Activated CD8-positive, alpha-beta memory T cell treated with anti-CD3 and anti-CD28 coated beads, Interleukin-2, amount 50 U/mL, for 24 hours (primary cell): Measurements from ENCODE around the gene ACOT8.
"Not testable (repeated sequence)": the region's sequence is repeated elsewhere in the genome, so short reads cannot be mapped to it uniquely, and the experiment has no call there.

Experiments
- DNase-seq: peaks from one replicate; pipeline ENCODE4 v3.0.0-alpha.2; 2020; ENCODE audit errors: extremely low read depth

ACOT8 gene

DNA sequence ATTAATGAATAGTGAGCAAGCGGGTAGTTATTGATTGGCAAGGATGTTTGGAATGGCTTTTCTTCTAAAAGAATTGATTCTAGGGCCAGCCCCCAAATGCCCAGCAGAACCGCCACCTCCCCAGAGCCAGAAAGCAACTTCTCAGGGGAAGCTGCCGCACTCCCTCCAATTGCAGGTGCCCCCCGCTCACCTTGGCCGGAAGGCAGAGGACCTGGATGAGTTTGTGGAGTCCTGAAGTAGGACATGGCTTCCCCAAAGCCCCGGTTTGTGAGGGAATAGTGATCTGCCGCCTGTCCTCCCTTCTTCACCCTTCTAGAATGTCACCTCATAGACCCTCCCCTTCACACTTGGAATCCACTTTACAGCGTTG, 30.1 kb upstream of the ACOT8 start, which contains the start of gene SPATA25:
SPATA25 (minus strand) TSS at position 277 of the 370 bp plus-strand sequence; CDS start at position 245, 32 bp downstream.
- DNase-seq = no peak

DNA sequence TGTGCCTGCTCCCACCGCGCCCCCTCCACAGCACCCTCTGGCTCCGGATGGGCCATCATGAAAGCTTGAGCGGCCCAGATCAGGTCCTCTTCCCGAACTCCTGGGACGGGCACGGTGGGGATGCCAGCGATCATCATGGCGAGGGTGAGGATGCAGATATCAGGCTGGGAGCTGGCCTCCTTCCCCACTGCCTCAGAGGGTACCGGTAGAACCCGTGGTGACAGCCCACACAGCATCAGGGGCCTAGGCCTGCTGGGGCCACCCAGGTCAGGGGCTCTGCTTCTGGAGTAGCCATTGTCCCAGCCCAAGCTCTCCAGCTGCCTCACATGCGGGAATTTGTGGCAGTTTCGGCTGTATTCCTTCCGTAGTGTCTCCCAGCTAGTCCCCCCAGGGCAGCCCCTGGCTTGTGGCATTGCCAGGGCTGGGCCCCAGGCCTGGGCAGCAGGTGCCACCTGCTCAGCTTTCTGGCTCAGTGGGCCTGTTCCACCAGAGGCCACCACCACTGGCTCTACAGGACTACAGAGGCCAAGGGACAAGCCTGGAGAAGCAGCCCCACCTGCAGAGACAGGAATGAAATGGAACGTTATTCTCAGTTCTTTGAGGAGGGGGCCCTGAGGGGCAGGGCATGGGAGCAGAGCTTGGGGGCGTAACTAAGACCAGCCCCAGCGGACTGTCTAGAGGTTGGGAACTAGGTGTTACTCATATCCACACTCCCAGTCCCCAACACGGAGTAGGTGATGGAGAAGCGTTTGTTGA, 29.6 kb upstream of the ACOT8 start:
- no peak for DNase-seq

DNA sequence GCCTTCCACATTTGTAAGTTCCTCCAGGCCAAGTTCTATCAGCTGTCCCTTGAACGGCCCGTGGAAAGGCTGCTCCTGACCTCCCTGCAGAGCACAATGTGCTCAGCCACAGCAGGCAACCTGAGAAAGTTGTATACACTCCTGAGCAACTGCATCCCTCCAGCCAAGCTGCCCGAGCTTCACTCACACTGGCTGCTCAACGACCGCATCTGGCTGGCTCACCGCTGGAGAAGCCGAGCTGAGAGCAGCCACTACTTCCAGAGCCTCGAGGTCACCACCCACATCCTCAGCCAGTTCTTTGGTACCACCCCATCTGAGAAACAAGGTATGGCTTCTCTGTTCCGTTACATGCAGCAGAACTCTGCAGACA, 25.9 kb upstream of the ACOT8 start:
- DNase-seq = no peak

DNA sequence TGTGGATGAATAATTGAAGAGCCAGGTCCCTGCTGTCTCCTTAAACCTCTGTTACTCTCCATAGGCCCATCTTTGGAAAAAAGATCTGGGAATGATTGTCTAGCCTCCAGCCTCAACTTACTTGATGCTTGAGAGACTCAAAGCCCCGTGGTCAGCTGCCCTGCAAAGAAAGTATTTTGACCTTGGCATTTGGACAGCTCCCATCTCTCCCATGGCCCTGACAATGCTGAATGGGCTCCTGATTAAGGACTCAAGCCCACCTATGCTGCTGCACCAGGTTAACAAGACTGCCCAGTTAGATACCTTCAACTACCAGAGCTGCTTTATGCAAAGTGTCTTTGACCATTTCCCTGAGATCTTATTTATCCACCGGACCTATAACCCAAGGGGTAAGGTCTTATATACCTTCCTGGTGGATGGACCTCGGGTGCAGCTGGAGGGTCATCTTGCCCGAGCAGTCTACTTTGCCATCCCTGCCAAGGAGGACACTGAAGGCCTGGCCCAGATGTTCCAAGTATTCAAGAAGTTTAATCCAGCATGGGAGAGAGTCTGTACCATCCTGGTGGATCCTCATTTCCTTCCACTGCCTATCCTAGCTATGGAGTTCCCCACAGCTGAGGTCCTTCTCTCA, 25.4 kb upstream of the ACOT8 start:
- no peak for DNase-seq

DNA sequence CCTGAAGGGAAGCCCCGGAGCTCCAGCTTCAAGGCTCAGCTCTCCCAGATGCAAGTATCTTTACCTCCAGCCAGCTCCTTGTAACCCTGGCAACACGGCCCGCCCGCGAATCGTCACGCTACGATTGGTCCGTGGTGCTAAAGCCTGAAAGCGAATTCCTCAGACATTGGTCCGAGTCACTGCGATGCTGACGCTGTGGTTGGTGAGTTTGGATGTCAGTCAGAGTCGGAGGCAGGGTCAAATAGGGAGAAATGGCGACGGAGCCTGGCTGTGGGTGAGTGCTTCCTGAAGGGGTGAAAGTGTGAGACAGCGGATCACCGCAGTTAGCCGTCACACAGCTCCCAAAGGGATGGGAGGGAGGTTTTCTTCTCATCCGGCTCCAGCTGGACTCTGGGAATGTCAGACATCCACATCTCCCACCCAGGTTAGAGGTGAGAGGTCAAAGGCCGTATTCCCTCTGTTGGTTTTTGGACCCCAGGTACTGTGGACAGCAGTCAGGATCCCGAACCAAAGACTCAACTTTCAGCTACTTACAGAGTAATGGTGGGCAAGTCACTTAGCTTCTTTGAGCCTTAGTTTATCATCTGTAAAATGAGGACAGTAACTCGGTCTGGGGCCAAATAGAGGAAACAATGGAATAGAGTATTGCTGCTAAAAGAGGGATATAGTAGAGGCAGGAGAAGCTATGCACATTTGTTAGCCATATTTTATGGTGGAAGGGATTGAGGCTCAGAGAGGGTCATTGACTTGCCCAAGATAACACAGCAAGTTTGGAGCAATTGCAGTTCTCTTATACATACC, 24.0 kb upstream of the ACOT8 start, which contains the start of gene ZSWIM1:
ZSWIM1 (plus strand) TSS at position 240 of the 801 bp plus-strand sequence. CDS start 1,366 bp downstream, outside the sequence.
- peak; percentile 97 for DNase-seq

DNA sequence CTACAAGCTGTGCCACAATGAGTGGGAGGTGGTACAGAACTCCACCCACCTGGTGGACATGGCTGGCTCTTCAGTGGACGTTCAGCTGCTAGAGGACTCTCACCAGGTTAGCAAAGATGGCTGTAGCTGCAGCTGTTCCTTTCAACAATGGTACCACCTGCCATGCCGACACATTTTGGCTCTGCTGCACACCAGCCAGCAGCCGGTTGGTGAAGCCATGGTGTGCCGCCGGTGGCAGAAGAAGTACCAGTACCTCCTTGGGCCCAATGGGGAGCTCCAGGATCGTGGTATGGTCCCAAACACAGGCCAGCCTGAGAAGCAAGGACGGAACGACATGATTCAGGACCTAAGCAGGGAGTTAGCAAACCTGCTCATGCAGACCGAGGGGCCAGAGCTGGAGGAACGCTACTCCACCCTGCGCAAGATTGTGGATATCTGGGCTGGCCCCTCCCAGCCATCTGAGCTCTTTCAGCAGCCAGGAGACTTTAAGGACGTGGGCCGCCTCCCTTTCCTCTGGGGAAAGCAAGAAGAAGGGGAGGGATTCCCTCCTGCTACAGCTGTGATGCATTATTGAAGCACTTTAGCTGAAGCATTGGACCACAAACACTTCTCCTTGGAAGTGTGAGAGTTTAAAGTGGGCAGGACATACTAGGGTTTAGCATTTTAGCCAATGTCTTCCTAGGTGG, 21.0 kb upstream of the ACOT8 start:
- no peak for DNase-seq

DNA sequence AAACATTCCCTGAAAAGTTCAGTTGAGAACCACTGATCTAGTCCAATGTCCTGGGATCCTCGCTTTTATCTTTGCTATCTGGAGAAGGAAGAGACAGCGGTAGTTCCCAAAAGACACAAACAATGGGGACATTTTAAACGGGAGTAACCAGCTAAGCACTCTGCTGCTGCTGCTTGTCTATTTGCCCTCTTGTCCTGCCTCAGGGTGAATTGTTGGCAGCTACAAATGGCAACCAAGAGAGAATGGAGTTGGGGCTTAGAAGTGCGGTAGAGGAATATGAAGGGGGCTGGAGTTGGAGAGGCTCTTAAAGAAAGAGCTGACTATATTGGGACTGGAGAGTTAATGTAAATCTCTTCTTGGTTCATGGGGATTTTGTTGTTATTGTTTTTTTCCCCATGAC, 17.4 kb upstream of the ACOT8 start:
- no peak for DNase-seq

DNA sequence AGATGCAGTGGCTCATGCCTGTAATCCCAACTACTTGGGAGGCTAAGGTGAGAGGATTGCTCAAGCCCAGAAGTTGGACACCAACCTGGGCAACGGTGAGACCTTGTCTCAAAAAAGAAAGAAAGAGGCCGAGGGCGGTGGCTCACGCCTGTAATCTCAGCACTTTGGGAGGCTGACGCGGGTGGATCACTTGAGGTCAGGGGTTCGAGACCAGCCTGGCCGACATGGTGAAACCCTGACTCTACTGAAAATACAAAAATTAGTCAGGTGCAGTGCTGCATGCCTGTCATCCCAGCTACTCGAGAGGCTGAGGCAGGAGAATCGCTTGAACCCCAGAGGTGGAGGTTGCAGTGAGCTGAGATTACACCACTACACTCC, 16.9 kb upstream of the ACOT8 start:
- DNase-seq = not testable (repeated sequence)

DNA sequence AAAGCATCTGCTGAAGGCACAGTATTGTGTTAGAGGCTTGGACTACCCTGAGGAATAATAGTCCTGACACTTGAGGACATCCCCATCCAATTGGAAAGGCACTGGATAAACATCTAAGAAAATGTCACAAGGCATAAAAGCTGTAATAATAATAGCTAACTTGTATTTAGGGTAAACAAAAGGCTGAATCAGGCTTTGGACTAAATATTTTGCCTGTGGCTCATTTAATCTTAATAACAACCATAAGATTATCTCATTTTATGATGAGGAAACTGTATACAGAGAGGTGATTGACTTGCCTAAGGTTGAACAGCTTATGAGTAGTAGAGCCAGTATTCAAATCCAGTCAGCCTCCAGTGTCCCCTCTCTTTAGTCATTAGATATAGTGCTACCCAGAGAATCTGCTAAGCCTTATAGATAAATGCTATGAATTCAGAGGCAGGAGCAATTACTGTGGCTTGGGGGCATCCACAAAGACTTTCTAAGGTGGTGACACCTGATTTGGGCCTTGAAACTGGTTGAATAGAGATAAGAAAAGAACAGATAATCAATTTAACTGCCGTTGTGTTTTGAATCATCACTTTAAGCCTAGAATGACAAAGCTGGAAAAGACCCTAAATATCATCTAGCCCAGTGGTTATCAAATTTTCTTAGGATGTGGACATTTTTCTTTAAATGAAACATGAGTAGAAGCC, 16.4 kb upstream of the ACOT8 start:
- DNase-seq = no peak

DNA sequence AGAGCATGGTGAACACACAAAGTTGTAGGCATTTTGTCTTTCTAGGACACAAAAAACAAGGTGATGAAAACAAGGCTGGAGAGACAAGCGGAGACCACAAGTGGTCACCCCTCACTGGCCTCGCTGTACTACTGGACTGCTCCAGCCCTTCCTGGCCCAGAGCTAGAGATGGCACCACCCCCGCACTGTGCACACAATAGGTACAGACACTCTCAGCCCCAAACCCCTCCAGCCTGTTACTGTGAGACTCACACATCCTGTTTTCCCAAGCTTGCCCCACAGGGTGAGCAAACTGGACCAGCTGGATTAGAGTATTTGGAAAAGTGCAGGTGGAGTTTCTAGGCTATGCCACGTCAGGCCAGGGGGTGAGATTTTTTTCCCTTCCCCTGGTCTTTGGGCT, 15.4 kb upstream of the ACOT8 start:
- DNase-seq = no peak

DNA sequence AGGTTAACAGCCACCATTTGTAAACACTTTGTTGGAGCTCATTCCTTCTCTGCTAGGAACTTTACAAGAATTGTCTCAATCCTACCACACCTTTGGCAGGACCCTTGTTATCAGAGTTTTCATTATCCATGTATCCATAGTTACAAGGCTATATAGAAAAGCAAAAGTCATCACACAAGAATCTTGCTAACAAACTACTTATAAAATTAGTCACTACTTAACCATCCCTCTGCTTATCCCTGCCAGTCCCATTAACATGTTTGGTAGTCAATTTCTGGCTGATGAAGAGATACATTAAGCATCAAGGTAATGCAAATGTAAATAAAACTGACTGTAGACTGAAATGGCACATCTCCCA, 10.6 kb upstream of the ACOT8 start:
- DNase-seq = no peak

DNA sequence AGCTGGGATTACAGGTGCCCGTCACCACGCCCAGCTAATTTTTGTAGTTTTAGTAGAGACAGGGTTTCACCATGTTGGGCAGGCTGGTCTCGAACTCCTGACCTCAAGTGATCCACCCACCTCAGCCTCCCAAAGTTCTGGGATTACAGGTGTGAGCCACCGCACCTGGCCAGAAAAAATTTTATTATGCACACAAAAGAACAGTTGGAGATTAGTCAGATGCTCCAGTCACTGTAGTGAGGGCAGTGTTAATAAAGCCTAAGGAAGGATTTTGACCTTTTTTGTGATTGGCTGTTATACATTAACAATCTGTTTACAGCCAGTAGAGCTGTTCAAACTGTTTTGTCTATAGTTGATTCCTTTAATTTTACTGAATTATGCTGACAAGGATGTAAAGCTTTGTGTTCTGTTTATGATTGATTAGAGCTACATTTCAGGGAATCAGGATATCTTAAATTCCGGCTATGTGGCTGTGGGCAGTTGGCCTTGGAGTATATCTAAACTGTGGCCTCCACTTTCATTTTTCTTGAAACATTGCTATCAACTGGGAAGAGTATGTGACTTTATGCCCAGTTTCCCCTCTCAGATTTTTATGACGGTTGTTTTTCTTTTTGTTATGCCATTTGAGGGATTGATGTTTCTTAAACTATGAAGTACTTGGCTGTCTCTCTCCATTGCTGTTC, 10.1 kb upstream of the ACOT8 start:
- DNase-seq = no peak

DNA sequence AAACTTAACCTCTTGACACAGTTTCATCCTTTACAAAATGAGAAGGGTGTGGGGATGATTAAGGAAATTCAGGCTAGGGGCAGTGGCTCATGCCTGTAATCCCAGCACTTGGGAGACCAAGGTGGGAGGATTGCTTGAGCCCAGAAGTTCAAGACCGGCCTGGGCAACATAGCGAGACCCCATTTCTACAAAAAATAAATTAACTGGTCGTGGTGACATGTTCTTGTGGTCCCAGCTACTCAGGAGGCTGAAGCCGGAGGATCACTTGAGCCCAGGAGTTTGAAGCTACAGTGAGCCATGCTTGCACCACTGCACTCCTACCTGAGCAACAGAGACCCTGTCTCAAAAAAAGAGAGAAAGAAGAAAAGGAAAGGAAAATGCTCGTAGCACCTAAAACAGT, 9.3 kb upstream of the ACOT8 start:
- DNase-seq = no peak

DNA sequence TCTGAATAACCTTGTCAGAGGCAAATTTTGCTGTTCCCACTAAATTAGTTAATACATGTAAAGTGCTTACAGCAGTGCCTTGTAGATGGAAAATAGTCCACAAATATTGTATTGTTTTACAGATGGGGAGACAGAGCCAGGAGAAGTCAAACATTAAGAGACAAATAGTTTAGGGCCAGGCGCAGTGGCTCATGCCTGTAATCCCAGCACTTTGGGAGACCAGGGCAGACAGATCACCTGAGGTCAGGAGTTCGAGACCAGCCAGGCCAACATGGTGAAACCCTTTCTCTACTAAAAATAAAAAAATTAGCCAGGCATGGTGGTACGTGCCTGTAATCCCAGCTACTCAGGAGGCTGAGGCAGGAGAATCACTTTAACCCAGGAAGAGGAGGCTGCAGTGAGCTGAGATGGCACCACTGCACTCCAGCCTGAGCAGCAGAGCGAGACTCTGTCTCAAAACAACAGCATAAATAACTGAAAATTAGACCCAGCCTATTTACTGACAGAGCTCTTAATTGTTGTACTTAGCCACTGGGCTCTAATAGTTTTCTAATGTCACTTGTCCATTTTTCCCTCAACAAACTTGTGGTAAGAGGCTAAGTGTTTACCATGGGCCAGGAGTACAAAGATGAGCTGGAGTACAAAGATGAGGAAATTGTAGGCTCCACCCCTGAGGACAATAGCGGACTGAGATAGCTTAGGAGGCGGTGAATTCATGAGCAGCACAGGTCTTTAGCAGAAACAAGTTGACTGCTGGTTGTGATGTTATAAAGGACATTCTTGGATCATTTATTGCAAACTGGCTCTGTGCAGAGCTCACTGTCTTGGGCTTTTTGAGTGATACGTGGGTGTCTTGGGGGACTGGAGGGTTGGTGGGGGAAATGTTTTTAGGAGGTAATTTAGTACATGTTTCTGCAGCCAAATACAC, 6.6 kb upstream of the ACOT8 start:
- DNase-seq = no peak

DNA sequence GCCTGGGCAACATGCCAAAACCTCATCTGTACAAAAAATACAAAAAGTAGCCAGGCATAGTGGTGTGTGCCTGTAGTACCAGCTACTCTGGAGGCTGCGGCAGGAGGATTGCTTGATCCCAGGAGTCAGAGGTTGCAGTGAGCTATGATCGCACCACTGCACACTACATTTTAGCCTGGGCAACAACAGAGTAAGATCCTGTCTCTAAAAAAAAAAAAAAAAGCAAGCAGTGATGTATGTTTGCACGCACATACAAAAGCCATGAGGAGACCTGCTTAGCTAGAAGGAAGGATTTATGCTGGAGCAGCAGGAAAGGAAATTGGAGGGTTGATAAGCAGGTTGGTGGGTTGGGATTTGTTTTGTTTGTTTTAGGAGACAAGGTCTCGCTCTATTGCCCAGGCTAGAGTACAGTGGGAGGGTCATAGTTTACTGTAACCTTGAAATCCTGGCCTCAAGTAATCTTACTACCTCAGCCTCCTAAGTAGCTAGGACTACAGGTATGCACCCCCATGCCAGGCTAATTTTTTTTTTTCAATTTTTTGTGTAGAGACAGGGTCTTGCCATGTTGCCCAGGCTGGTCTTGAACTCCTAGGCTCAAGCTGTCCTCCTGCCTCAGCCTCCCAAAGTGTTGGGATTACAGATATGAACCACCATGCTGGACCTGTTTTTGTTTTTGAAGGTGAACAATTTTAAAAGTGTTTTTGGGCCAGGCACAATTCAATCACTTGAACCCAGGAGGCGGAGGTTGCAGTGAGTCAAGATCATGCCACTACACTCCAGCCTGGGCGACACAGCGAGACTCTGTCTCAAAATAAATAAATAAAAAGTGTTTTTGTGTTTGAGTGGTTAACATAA, 4.3 kb upstream of the ACOT8 start:
- no peak for DNase-seq

DNA sequence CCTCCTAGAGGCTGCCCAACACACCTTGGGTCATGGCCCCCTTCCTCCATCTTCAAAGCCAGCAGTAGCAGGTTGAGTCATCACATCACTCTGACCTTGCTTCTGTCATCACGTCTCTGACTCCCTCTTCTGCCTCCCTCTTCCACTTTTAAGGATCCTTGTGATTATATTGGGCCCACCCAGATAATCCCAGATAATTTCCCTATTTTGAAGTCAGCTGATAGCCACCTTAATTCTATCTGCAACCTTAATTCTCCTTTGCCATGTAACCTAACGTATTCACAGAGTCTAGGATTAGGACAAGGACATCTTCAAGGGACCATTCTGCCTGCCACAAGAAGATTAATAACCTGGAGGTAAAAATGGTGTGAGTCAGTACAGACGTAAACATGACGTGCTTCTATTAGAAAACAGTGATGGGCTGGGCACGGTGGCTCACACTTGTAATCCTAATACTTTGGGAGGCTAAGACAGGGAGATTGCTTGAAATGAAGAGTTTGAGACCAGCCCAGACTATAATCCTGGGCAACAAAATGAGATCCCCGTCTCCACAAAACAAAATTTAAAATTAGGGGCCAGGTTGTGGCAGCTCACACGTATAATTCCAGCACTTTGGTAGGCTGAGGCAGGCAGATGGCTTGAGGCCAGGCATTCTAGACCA, 3.5 kb upstream of the ACOT8 start:
- DNase-seq = no peak

DNA sequence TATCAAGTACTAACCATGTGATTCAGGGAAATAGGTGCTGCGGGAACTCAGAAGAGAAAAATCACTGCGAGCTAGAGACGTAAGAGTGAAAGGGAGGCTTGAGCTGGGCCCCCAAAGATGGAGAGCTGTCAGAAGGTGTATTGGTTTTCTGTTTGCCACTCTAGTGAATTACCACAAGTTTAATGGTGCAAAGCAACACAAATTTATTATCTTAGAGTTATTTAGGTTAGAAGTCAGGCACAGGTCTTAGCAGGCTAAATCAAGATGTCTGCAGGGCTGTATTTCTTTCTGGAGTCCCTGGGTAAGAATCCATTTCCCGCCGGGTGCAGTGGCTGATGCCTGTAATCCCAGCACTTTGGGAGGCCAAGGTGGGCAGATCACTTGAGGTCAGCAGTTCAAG, 2.7 kb upstream of the ACOT8 start:
- DNase-seq = no peak

DNA sequence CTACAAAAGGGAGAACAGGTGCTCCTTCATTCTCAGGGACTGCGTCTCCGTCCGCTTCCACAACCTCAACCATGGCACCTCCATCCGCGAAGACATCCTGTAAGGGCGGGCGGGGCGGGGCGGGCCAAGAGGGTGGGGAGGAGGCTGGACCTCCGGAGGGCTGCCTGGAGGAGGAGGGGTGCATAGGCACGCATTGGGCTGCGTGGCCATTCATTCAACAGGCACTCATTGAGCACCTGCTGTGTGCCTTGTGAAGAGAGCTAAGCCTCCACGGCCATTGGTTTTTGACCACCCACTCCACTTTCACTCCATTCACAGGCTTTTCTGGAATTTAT, 657 bp upstream of the ACOT8 start:
- no peak for DNase-seq

DNA sequence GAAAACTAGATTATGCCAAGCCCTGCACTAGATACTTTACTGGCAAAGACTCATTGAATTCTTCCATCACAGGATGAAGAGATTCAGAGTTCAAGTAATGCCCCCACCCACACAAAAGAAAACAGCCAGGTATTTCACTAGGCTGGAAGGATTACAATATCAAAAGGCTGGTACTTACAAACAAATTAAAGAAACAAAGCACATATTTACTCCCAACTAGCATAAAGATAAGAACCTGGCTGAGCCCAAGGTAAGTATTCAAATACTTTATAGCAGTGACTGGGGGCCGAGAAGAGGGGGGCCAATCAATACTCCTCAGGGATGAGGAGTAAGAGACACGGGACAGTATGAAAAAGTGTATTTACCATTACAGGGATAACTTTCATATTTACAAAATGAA, 3.7 kb downstream of the ACOT8 start:
- no peak for DNase-seq
